ENCODE measurements around the gene STAC3. TPM values are rescaled to one million over a fixed set of nuclear protein-coding genes. Genes with fewer than 3 reads are reported as not detected.
A peak's percentile ranks its signal among the peaks of the same experiment; 100 is the strongest.

STAC3 gene
- total RNA-seq, 3 donors from 2014 or later (not counting 1 experiment from before 2014, with no cell fraction given) = 2.4 to 4.1 (median 3.8) TPM

DNA sequence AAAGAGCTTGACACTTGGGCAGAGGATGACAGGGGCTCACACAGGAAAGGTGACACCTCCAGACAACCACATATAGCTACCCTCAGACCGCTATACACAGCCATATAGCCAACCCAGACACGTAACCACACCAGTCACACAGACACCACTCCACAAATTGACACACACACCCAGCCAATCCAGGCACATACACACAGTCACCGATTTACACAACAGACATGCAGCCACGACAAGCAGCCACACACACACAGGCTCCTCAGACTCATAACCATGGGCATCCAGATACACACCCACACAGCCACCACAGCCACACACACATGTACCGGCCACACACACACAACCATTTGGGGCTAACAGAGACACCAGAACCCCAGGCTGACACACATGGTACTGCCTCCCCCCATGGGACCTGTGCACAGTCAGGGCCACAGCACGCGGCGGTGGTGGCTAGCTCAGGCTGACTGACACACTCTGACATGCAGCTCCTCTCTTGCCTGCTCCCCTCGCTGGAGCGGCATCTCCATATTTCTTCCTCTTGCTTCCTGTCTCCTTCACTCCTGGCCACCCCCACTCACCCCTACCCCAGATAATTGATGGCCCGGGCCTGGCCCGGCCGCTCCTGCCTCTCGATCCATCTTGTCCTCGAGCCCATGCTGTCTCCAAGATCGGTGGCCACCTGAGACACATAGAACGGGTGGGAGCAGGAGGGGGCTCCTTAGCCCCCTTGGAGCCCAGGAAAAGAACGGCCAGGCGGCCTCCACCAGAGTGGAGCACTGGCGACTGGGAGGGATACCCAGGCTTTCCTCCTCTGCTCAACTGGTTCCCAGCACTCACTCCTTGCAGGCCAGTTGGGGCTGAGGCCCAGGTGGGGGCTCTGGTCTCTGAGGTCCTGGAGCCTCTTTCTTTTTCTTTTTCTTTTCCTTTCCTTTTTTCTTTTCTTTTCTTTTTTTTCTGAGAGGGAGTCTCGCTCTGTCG, 27.5 kb downstream of the STAC3 start:
- ATAC-seq (peak; percentile 78 to 91 (median 90)), DNase-seq (peak; percentile 76)
- Histone ChIP-seq H3K9me3 (ENCODE audit: control insufficient read depth, insufficient read depth, low read length) (no peaks in the 10 kb centered on the region), H3K4me3 (ENCODE audit: low read length) (no peak overlapping the region), H3K27ac (ENCODE audit: low read length) (no peak overlapping the region), H3K36me3 (ENCODE audit: control insufficient read depth, insufficient read depth, low read length) (no peaks in the 10 kb centered on the region), H3K4me1 (ENCODE audit: control insufficient read depth, insufficient read depth, low read length) (peaks cover 77% of the 10 kb centered on the region), H3K27me3 (ENCODE audit: control insufficient read depth, insufficient read depth, low read length) (peaks cover 73% of the 10 kb centered on the region)
- peaks cover 63 to 73% of the 10 kb centered on the region in 2 donors for H3K27me3 Mint-ChIP-seq (ENCODE audit: low read depth in 2 of 2)
- peak overlapping the region; percentile 74 for H3K4me3 Mint-ChIP-seq
- TF ChIP-seq CTCF (IDR thresholded peaks at IDR 0.05) = no peak
- WGBS (ENCODE audit: insufficient coverage) = 26% methylated on average over 22 of the region's 22 CpGs
- H3K9me3 Mint-ChIP-seq = no peaks in the 10 kb centered on the region
- H3K27ac Mint-ChIP-seq = peak overlapping the region; percentile 66 to 82
- H3K36me3 Mint-ChIP-seq = no peaks in the 10 kb centered on the region
- H3K4me1 Mint-ChIP-seq = peaks cover 43 to 78% of the 10 kb centered on the region in 2 donors
- intact Hi-C loops (cut with micrococcal nuclease) = loop anchor here (2.0 kb wide), 1 partner anchor 15 kb away; no protein-coding TSS in a partner anchor

GRCh38 chr12:57222286-57223190, 28.4 kb downstream of the STAC3 start:
- H3K4me3 ChIP-seq (ENCODE audit: low read length) = no peak overlapping the region
- H3K4me1 Mint-ChIP-seq = peaks cover 42 to 83% of the 10 kb centered on the region in 2 donors
- H3K36me3 Mint-ChIP-seq = no peaks in the 10 kb centered on the region
- 23% methylated on average over 13 of the region's 13 CpGs for WGBS (ENCODE audit: insufficient coverage)
- peak overlapping the region; percentile 74 for H3K4me3 Mint-ChIP-seq
- peaks cover 75% of the 10 kb centered on the region for H3K4me1 ChIP-seq (ENCODE audit: control insufficient read depth, insufficient read depth, low read length)
- DNase-seq = no peak
- peaks cover 79% of the 10 kb centered on the region for H3K27me3 ChIP-seq (ENCODE audit: control insufficient read depth, insufficient read depth, low read length)
- H3K9me3 Mint-ChIP-seq = no peaks in the 10 kb centered on the region
- H3K27ac Mint-ChIP-seq = peak overlapping the region; percentile 66 to 82
- intact Hi-C loops (cut with micrococcal nuclease) = loop anchor here (2.0 kb wide), 1 partner anchor 16 kb away; no protein-coding TSS in a partner anchor
- no peaks in the 10 kb centered on the region for H3K36me3 ChIP-seq (ENCODE audit: control insufficient read depth, insufficient read depth, low read length)
- ATAC-seq = peak in 1 of 3 donors; percentile 61
- no peak overlapping the region for H3K27ac ChIP-seq (ENCODE audit: low read length)
- H3K27me3 Mint-ChIP-seq (ENCODE audit: low read depth in 2 of 2) = peaks cover 64 to 77% of the 10 kb centered on the region in 2 donors
- no peaks in the 10 kb centered on the region for H3K9me3 ChIP-seq (ENCODE audit: control insufficient read depth, insufficient read depth, low read length)
- no peak for TF ChIP-seq CTCF (IDR thresholded peaks at IDR 0.05)

GRCh38 chr12:57221169-57221917, 29.6 kb downstream of the STAC3 start:
- H3K27ac ChIP-seq (ENCODE audit: low read length) = no peak overlapping the region
- Mint-ChIP-seq H3K27me3 (ENCODE audit: low read depth in 2 of 2) (peaks cover 54 to 75% of the 10 kb centered on the region in 2 donors), H3K4me1 (peaks cover 41 to 82% of the 10 kb centered on the region in 2 donors), H3K36me3 (no peaks in the 10 kb centered on the region), H3K27ac (peak overlapping the region in 1 of 2 donors; percentile 82), H3K4me3 (peak overlapping the region; percentile 35), H3K9me3 (no peaks in the 10 kb centered on the region)
- DNase-seq (peak in 1 of 2 donors; percentile 34), ATAC-seq (no peak)
- 9% methylated on average over 24 of the region's 24 CpGs for WGBS (ENCODE audit: insufficient coverage)
- no peak for TF ChIP-seq CTCF (IDR thresholded peaks at IDR 0.05)
- intact Hi-C loops (cut with micrococcal nuclease) = no loop called here
- H3K4me1 ChIP-seq (ENCODE audit: control insufficient read depth, insufficient read depth, low read length) = peaks cover 73% of the 10 kb centered on the region
- no peaks in the 10 kb centered on the region for H3K9me3 ChIP-seq (ENCODE audit: control insufficient read depth, insufficient read depth, low read length)
- H3K36me3 ChIP-seq (ENCODE audit: control insufficient read depth, insufficient read depth, low read length) = no peaks in the 10 kb centered on the region
- H3K27me3 ChIP-seq (ENCODE audit: control insufficient read depth, insufficient read depth, low read length) = peaks cover 74% of the 10 kb centered on the region
- H3K4me3 ChIP-seq (ENCODE audit: low read length) = no peak overlapping the region

Data from natural killer cell (primary cell).